Hematopoietic multipotent progenitor cell treated with erythropoietin and hydrocortisone succinate and interleukin-3 and kit ligand, for 4 days (in vitro differentiated cells): ENCODE results near the gene TBR1.

Experiments used
- DNase-seq: peaks from one replicate; pipeline ENCODE4 v3.0.0-alpha.2; 2015

Gene TBR1

DNA sequence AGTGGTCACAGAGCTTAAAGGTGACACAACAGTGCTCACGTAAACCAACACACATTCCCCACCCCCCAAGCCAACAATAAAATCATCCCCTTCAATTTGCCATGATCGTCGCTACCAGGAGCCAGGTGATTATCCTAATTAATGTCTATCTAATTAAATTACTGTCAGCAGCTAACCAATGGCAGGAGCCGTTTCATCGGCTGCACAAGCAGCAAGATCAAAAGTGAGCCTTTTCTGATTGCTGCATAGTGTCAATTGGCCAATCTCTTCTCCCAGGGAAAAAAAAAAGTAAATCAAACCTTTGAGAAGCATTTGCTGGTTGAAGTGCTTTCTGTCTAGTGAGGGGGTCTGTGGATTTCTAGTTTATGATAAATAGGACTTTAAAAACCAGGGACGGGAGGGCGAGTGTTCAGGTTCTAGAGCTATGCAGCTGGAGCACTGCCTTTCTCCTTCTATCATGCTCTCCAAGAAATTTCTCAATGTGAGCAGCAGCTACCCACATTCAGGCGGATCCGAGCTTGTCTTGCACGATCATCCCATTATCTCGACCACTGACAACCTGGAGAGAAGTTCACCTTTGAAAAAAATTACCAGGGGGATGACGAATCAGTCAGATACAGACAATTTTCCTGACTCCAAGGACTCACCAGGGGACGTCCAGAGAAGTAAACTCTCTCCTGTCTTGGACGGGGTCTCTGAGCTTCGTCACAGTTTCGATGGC is at the start of gene TBR1:
Gene TBR1, plus strand, starts transcription at position 311 of the 721 bp plus-strand sequence. Its CDS starts 114 bp downstream, at position 425.
- DNase-seq: no peak

DNA sequence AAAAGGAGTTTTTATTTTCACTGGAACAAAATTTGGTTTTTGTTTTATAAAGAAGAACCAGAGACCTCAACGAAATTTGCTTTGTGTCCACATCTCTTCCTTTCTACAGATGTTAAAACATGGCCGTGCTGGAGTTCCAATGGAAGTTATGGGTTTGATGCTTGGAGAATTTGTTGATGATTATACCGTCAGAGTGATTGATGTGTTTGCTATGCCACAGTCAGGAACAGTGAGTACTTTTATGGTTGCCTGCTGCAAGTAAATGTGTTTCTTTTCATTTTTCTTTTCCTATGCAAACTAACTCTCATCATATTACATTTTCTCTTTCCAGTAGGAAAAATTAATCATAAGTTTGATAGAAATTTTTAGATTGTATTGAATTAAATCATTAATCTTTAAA is 48.4 kb upstream of the TBR1 start:
- DNase-seq: no peak

- DNase-seq: no peak
Observed at GRCh38 chr2:161369311-161369710, 46.8 kb upstream of the TBR1 start.

GRCh38 chr2:161370981-161371380 is 45.1 kb upstream of the TBR1 start:
- no peak for DNase-seq

GRCh38 chr2:161371869-161372268 is 44.2 kb upstream of the TBR1 start:
- DNase-seq: no peak

DNA sequence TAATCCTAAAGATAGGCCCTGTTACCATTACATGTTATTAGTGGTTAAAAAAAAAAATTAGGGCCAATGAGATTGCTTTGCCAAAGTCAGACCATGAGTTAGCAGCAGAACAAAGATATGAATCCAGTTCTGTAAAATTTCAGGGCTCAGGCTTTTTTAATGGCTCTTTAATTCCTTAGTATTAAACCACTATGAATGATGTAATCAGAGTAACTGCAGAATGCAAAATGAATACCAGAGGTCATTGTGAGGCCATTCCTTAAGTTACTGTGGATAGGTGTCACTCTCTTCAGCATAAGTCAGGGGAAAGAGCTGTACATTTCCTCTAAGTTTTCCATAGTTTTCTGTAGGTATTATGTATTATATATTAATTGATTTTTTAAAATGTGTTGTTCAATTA is 42.2 kb upstream of the TBR1 start:
- no peak for DNase-seq

- no peak for DNase-seq
Observed at GRCh38 chr2:161374446-161374845, 41.7 kb upstream of the TBR1 start.

GRCh38 chr2:161379740-161380139 is 36.4 kb upstream of the TBR1 start:
- no peak for DNase-seq

DNA sequence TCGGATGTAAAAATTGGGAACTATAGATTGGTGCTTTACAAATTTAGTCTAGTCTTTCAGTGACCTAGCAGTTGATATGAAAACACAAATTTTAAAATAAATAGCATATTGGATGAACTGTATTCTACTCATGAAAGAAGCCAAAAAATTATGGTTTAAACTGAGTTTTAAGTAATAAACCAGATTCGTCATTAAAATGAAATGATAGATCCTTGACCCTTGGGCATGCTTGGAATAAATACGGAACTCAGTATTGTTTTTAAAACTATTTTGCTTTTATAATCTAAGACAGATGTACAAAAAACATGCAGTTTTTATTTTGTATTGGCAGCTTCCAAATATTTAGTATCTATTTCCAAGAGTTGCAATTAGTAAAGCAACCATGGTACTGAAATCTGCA is 34.6 kb upstream of the TBR1 start:
- no peak for DNase-seq

DNA sequence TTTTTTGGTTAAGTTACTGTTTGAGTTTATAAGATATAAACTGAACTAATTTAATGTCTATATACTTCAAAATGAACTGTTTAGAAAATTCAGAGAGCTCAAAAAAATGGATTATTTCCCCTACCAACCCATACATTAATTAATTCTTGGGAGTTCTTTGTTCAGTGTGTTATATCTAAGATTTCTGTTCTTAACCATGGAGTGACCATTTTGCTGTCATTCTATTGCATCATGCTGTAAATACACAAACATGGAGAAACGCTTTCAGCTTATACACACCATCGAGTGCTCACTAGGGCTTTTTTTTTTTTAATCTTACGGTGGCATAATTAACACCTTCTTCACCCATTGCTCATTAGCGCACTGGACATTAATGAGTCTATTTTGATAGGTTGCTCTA is 33.4 kb upstream of the TBR1 start:
- no peak for DNase-seq

- no peak for DNase-seq
Observed at GRCh38 chr2:161384864-161385263, 31.2 kb upstream of the TBR1 start.

DNA sequence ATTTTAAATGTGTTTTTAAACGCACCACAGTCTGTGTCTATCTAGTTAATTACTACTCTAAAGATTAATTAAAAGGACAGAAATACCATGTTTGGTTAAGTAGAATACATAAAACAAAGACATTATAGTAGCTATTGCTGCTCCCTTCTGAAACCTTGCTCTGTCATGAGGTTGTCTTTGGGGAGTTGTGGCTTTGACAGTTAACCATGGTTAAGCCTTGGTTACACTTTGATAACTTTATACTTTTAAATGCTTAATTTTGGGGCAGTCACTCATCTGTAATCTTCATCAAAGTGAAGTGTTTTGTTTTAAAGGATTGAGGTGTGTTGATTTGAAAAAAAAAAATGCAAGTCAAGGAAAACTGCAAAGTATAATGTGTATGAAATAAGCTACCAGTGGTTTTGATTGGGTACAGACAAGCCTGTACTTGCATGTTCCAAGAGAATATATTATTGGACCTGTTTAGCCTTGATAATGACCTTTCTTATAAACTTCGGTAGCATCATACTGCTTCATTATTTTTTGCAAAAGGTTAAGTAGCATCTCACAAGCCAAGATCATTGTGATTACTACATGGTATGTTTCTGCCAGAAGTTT is 29.8 kb upstream of the TBR1 start:
- DNase-seq: no peak

DNA sequence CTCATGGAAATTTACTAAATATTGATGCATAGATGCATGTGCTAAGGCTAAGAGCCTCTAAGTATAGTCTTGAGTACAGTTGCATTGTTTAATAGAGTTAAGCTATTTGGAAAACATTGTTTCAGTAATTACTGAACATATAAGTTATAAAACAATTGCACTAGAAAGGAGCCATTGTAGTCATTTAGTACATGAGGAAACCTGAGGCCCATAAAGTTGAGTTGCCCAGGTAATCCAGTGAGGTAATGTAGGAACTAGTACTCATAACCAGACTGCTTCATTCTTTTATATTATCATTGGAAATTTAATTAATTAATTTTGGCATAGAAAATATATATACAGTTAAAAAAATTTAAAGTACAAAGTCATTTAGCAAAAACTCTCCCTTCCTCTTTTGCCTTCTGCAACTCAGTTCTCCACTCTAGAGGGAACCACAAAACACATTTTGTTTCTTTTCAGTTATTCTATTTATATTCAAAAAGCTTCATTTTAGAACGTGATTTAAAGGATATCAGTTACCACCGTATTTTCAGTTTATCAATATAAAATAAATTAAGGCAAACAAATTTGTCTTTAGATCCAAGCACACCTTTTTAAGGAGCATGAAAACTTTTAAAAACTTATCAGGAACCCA is 27.8 kb upstream of the TBR1 start:
- peak; percentile 11 for DNase-seq

DNA sequence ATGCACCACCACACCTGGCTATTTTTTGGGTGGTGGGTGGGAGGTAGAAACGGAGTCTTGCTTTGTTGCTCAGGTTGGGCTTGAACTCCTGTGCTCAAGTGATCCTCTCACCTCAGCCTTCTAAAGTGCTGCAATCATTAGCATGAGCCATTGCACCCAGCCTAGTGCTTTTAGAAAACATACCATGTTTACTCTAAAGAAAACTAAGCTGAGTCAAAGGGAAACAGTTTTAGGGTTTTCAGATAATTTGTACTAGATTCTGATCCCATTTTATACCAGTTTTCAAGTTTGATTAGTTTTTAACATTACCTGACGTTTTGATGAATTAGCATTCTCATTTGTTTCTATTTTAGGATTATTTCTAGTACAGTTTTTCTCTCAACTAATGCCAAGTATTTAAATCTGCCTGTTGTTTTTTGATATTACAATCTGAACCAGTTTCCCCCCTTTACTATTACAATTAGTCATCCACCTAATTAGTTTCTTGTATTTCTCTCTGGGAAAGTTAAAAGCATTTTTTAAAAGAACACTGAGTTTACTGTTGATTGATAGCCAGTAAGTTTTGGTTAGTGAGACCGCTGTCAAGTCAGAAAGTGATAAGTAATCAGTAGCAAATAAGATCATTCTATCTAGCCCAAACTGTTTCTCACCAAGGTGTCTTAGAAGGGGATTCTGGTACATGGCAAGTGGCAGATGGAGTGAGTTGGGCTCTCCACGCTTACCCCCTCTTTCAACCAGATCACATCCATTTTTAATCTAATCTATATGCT is 24.2 kb upstream of the TBR1 start:
- no peak for DNase-seq

GRCh38 chr2:161400076-161400475 is 16.0 kb upstream of the TBR1 start:
- no peak for DNase-seq

DNA sequence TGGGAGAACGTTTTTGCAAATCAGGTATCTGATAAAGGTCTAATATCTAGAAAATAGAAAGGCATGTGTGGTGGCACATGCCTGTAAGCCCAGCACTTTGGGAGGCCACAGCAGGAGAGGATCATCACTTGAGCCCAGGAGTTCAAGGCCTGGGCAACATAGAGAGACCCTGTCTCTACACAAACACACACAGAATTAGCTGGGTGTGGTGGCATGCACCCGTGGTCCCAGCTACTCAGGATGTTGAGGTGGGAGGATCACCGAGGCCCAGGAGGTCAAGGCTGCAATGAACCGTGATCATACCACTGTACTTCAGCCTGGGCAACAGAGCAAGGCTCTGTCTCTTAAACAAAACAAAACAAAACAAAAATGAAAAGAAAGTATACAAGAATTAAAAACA is 13.8 kb upstream of the TBR1 start:
- no peak for DNase-seq

DNA sequence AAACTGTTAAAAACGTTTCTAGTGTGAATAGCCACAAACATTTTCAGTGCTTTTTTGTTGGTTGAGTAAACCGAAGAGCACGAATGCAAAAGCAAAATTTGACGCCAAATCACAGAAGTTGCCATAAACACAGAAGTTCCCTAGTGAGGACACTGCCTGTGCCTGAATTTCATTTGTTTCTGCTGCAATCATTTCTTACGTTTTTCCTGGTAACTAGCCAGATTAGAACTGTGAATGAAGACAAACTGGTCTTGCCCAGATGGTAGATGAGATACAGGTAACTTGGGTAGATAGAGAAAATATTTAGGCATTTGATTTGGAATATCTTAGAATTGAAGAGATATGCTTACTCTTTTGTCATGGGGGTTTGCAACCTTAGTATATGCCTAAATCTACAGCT is 9.8 kb upstream of the TBR1 start:
- DNase-seq: no peak

GRCh38 chr2:161407597-161407996 is 8.5 kb upstream of the TBR1 start:
- DNase-seq: no peak

GRCh38 chr2:161409308-161409907 is 6.7 kb upstream of the TBR1 start:
- DNase-seq: no peak

- no peak for DNase-seq
Observed at GRCh38 chr2:161412346-161412745, 3.8 kb upstream of the TBR1 start.

DNA sequence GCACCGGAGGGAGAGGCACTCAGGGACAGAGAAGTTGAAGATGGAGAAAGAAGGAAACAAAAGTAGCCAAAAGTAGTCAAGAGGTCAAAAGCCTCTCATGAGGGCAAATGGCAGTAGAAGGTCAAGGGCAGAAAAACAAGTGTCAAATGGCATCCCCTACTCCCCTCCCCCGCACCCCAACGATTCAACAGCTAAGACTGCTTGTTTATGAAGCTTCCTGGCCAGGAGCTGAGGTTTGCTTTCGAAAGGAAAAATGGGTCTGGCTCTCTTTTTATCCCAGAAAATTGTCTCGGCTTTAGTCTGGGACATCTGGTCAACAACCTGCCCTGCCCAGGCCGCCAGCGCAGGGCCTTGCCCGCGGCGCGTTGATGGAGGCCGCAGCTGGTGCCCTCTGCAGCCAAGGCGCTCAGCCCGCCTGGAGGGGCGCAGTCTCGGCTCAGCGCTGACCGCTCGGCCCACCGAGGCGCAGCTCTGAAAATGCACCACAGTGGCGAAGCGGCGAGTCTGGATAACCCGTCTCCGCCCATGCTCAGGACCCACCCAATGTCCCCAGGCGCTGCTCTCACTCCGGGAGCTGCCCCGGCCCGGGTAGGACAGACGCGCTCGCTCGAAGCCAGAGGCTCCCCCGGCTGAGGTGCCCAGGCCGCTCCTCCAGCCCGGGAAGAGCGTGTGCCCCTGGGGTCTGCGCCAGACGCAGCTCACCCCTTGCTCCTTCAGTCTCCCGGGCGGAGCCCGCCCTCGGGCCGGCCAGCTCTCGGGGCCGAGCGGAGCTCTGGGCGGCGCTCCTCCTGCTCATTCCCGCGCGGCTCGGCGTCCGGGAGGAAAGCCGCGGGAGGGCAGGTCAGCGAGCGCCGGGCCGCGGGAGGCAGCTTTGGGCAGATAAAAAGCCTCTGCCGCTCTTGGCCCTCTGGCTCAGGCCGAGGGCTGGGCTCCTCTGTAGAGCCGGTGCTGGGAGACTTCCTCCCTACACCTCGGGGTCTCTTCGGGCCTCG is 1.8 kb upstream of the TBR1 start:
- peak; percentile 60 for DNase-seq
